RWPE1 (cell line): ENCODE results near the gene DOCK4.

ENCODE experiments used
- CTCF ChIA-PET: fragments of 350-600 bp; sonication (Branson Sonifier 250); formaldehyde crosslinking; extraction: SDS; loops from one replicate; lab custom pipeline; 2021; lab: Yijun Ruan, JAX
- POLR2A ChIA-PET: fragments of 400-600 bp; formaldehyde crosslinking; extraction: SDS; loops from one replicate; lab custom pipeline; 2020; ENCODE audit warnings: antibody characterized with exemption; ENCODE audit not compliant: low non-redundant PET; lab: Yijun Ruan, JAX
- DNase-seq: peaks from one replicate; pipeline ENCODE4 v3.0.0; 2012; ENCODE audit warnings: low spot score
- H3K27ac ChIP-seq: fragments of 450-650 bp; 2 replicates; pipeline ENCODE4 v1.5.1; 2017
- CTCF ChIP-seq: fragments of 450-650 bp; conservative IDR thresholded peaks from 2 replicates; pipeline ENCODE4 v1.5.1; 2017; ENCODE audit warnings: low read depth, mild to moderate bottlenecking

DOCK4 gene

GRCh38 chr7:112013274-112013673 is 192.9 kb downstream of the DOCK4 start:
- TF ChIP-seq CTCF: no peak
- ChIA-PET POLR2A (no interaction called here), CTCF (no interaction called here)
- no peak overlapping the region for H3K27ac ChIP-seq
- DNase-seq: no peak

- no peak overlapping the region for H3K27ac ChIP-seq
- CTCF ChIA-PET: interaction anchor here (0.7 kb wide), 1 partner anchor 160 kb away, joined by 3 read pairs; no protein-coding TSS in a partner anchor
- no peak for DNase-seq
- POLR2A ChIA-PET: no interaction called here
- no peak for TF ChIP-seq CTCF
These were observed 194.0 kb downstream of the DOCK4 start for GRCh38 chr7:112012242-112012641.

- POLR2A ChIA-PET: no interaction called here
- TF ChIP-seq CTCF: no peak
- no peak overlapping the region for H3K27ac ChIP-seq
- CTCF ChIA-PET: no interaction called here
- DNase-seq: no peak
These were observed 195.2 kb downstream of the DOCK4 start for GRCh38 chr7:112010994-112011393.

- H3K27ac ChIP-seq: no peak overlapping the region
- no peak for TF ChIP-seq CTCF
- DNase-seq: no peak
- ChIA-PET CTCF (no interaction called here), POLR2A (no interaction called here)
These were observed 196.1 kb downstream of the DOCK4 start for GRCh38 chr7:112010109-112010508.

- ChIA-PET CTCF (no interaction called here), POLR2A (no interaction called here)
- no peak for TF ChIP-seq CTCF
- no peak overlapping the region for H3K27ac ChIP-seq
- peak; percentile 20 for DNase-seq
These were observed 197.1 kb downstream of the DOCK4 start for GRCh38 chr7:112009081-112009480.

GRCh38 chr7:112007185-112007584 is 199.0 kb downstream of the DOCK4 start:
- POLR2A ChIA-PET: no interaction called here
- TF ChIP-seq CTCF: no peak
- no peak overlapping the region for H3K27ac ChIP-seq
- no peak for DNase-seq
- CTCF ChIA-PET: no interaction called here

GRCh38 chr7:112006071-112006470 is 200.1 kb downstream of the DOCK4 start:
- H3K27ac ChIP-seq: no peak overlapping the region
- no peak for DNase-seq
- no peak for TF ChIP-seq CTCF
- ChIA-PET CTCF (no interaction called here), POLR2A (no interaction called here)
